Adrenal gland (tissue), 5 donors: Measurements from ENCODE around the gene KCNJ6.
"Not testable (repeated sequence)": the region's sequence is repeated elsewhere in the genome, so short reads cannot be mapped to it uniquely, and the experiment has no call there.

Source experiments
- CTCF ChIP-seq, 6 experiments: fragments of 450-650 bp in 4 of 6; fragments of 200-600 bp in 2 of 6; sonication (generic) in 1 of 6; IDR thresholded peaks; 1 replicate in 5 of 6; 2 replicates in 1 of 6; pipeline versions ENCODE4 v1.5.1 to v1.8.0; 2016 to 2021; ENCODE audit warnings: antibody characterized with exemption in 6 of 6, mild to moderate bottlenecking in 2 of 6, moderate library complexity in 1 of 6
- POLR2A ChIP-seq, 2 donors: fragments of 450-650 bp; IDR thresholded peaks; one replicate each; pipeline ENCODE4 v1.6.1; 2017; ENCODE audit warnings: antibody characterized with exemption in 2 of 2, mild to moderate bottlenecking in 2 of 2, moderate library complexity in 1 of 2
- donor health status: DM: no; HTN: no; CAD: no.

- TF ChIP-seq POLR2A, CTCF (IDR thresholded peaks at IDR 0.05): not testable (repeated sequence)
Measured at GRCh38 chr21:37576929-37577328, 339.3 kb downstream of the KCNJ6 start.
